ENCODE data around the gene STK24. TPM values are rescaled to one million over a fixed set of nuclear protein-coding genes. Genes with fewer than 3 reads are reported as not detected.
"Not testable (repeated sequence)": the region's sequence is repeated elsewhere in the genome, so short reads cannot be mapped to it uniquely, and the experiment has no call there.

The STK24 gene
- total RNA-seq, 2 donors from 2014 or later, result 73.0 to 90.1 TPM

DNA sequence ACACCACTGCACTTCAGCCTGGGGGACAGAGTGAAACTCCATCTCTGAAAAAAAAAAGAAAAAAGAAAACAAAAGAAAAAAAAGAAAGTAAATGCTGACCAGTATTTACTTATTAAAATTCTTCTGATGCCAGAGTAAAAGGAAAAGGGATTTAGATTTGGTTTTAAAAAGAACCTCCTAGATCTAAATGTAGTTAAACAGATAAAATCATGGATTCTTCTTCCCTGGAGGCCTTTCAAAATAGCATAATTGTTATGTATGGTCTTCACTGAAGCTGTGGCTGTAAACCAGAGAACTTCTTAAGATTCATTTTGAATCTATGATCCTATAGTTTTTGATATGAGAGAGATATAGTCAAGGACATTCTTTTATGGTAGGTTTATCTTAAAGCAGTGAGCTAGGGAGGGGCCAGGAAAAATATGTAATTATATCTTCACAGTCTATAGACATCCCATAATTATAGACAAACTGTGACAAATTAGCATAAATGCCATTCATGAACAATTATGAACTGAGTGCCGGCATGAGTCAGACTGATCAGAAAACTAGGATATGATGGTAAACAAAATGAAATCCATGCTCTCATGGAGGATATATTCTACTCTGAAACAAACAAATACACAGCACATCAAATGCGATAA lies 14.9 kb upstream of the STK24 start:
- no peak overlapping the region for H3K4me3 Mint-ChIP-seq
- H3K4me1 Mint-ChIP-seq (ENCODE audit: low read depth in 2 of 2), result peaks cover 6 to 9% of the 10 kb centered on the region in 2 donors
- no peak overlapping the region for H3K27ac Mint-ChIP-seq
- no peaks in the 10 kb centered on the region for H3K9me3 Mint-ChIP-seq
- DNase-seq (ENCODE audit: low spot score), result no peak
- peaks cover 4% of the 10 kb centered on the region for H3K36me3 Mint-ChIP-seq
- ATAC-seq, result no peak
- peaks cover 20 to 25% of the 10 kb centered on the region in 2 donors for H3K27me3 Mint-ChIP-seq

DNA sequence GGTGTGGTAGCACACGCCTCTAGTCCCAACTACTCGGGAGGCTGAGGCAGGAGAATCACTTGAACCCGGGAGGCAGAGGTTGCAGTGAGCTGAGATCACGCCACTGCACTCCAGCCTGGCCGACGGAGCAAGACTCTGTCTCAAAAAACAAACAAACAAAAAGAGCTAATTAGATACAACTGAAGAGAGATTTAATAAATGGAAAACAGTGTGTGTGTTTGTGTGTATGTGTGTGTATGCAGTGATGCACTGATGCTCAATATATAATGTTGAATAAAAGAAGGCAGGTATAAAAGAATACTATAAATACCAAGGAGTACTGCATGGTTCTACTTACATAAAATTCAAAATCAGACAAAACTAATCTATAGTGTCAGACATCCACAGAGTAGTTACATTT lies 13.6 kb upstream of the STK24 start:
- not testable (repeated sequence) for H3K36me3 Mint-ChIP-seq; ATAC-seq; H3K4me1 Mint-ChIP-seq (ENCODE audit: low read depth in 2 of 2); H3K9me3 Mint-ChIP-seq; H3K4me3 Mint-ChIP-seq; DNase-seq (ENCODE audit: low spot score); H3K27ac Mint-ChIP-seq
- H3K27me3 Mint-ChIP-seq, result peaks cover 20% of the 10 kb centered on the region in 2 donors

DNA sequence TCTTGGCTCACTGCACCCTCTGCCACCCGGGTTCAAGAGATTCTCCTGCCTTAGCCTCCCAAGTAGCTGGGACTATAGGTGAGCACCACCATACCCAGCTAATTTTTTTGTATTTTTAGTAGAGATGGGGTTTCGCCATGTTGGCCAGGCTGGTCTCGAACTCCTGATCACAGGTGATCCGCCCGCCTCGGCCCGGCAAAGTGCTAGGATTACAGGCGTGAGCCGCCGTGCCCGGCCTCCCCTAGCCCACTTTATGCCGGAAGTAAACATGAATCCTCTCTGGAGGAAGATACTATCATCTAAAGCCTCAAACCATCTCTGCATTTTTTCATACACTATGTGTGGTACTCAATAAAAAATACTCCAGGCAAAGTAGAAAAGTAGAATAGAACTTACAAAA lies 12.6 kb upstream of the STK24 start:
- not testable (repeated sequence) for ATAC-seq; H3K27ac Mint-ChIP-seq; DNase-seq (ENCODE audit: low spot score); H3K4me1 Mint-ChIP-seq (ENCODE audit: low read depth in 2 of 2); H3K9me3 Mint-ChIP-seq; H3K36me3 Mint-ChIP-seq; H3K4me3 Mint-ChIP-seq
- peaks cover 20% of the 10 kb centered on the region in 2 donors for H3K27me3 Mint-ChIP-seq

DNA sequence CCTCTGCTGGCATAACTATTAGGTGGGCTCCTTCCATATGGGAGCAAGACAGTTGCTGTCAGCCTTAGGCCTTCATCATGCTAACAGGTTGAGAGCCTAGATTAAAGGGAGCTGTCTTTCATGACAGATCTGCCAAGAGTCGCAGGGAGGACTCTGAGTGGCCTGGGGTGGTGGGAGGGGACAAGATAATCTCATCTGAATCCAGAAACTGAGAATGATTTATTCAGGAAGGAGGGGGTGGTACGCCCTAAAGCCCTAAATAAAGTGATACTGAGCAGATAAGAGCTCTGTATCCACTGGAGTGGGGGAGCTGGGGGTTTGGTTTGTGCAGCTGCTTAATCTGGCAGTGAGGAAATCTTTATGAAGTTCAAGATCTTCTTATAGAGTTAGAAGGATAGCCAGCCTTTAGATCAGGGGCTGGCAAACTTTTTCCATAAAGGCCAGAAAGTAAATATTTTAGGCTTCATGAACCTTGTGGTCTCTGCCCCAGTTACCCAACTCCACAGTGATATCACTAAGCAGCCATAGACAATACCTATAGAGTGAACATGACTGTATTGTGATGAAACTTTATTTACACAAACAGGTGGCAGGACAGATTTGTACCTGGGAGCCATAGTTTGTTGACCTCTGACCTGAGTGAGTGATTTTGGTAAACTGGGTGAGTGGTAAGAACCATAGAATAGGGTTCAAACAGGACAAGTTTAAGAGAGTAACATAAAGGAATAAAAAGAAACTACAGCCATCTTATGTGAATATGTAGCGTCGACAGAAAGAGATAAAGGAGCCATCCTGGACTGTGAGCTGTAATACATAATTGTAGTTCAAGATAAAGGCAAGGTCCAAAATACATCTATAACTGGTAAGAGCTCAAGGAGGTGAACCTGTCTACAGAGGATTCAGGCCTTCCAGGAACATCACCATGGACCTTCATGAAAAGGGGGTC lies 9.8 kb upstream of the STK24 start:
- H3K27me3 Mint-ChIP-seq, result peaks cover 7 to 10% of the 10 kb centered on the region in 2 donors
- ATAC-seq, result no peak
- H3K36me3 Mint-ChIP-seq, result peaks cover 4% of the 10 kb centered on the region
- no peak overlapping the region for H3K27ac Mint-ChIP-seq
- H3K4me1 Mint-ChIP-seq (ENCODE audit: low read depth in 2 of 2), result no peaks in the 10 kb centered on the region
- no peak for DNase-seq (ENCODE audit: low spot score)
- no peak overlapping the region for H3K4me3 Mint-ChIP-seq
- no peaks in the 10 kb centered on the region for H3K9me3 Mint-ChIP-seq

DNA sequence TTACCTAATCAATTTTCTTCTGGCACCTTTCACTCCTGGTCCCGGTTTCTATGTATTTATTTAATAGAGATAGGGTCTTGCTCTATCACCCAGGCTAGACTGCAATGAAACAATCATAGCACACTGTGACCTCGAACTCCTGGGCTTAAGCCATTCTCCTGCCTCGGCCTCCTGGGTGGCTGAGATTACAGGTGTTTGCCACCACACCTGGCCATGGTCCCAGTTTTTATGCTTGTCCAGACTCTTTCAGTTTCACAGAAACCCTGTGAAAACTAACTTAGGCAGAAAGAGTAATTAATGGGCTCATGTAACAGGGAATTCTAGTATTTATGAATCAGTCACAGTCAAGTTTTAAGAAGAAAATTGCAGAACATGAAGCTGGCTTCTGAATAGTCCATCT lies 9.0 kb upstream of the STK24 start:
- Mint-ChIP-seq H3K9me3 (no peaks in the 10 kb centered on the region), H3K27ac (no peak overlapping the region), H3K4me1 (ENCODE audit: low read depth in 2 of 2) (no peaks in the 10 kb centered on the region), H3K36me3 (peaks cover 4% of the 10 kb centered on the region), H3K4me3 (no peak overlapping the region), H3K27me3 (peaks cover 7 to 10% of the 10 kb centered on the region in 2 donors)
- DNase-seq (ENCODE audit: low spot score) (no peak), ATAC-seq (no peak)

DNA sequence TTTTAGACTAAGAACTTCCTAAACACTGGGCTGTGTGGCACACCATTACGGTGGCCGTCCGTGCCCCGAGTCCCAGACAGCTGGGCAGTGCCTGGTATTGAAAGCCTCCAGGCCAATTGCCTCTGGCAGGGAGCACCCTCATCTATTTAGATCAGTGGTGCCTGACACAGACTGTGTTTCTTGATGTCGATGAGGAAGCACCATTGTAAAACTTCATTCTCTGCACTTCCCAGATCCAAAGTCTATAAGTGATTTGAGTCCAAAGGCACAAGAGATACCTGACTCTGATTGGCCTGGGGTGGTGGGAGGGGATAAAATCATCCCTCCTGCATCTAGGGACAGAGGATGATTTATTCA lies 8.5 kb upstream of the STK24 start:
- peaks cover 4% of the 10 kb centered on the region for H3K36me3 Mint-ChIP-seq
- DNase-seq (ENCODE audit: low spot score) (no peak), ATAC-seq (no peak)
- H3K4me3 Mint-ChIP-seq, result no peak overlapping the region
- no peaks in the 10 kb centered on the region for H3K4me1 Mint-ChIP-seq (ENCODE audit: low read depth in 2 of 2)
- no peaks in the 10 kb centered on the region for H3K9me3 Mint-ChIP-seq
- peaks cover 7 to 9% of the 10 kb centered on the region in 2 donors for H3K27me3 Mint-ChIP-seq
- no peak overlapping the region for H3K27ac Mint-ChIP-seq

DNA sequence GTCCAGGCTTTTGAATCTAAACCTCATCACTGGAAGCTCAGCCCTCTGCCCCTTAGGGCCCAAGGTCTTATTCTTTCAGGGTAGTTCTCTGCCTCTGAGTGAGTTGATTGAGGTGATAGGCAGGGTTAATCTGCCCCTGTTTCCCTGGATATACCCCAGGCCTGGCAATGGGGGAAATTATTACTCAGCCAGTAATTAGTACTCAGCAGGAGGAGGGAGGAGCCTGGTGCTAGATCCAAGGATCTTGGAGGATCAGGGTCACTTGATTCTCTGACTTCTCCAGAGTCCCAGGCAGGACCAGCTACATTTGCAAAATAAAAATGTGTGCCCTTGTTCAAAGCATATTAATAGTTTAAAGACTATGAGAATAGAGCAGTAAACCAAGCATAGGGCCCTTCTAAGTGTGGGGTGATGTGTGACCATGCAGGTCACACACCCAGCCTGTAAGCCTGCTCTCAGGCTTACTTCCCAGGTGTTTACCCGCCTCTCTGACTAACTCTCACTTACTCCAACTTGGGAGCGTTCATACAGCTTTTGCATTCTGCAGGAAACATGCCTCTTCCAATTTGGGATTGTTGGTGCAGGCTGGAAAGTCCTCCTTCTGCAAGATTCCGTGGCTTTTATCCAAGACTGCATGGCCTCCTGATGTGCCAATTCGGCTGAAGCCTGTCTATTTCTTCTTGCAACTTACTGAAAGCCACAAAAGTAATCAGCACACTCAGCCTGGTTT lies 7.9 kb upstream of the STK24 start:
- DNase-seq (ENCODE audit: low spot score), result no peak
- no peak overlapping the region for H3K4me3 Mint-ChIP-seq
- H3K4me1 Mint-ChIP-seq (ENCODE audit: low read depth in 2 of 2), result peaks cover 0 to 1% of the 10 kb centered on the region in 2 donors
- peaks cover 4 to 5% of the 10 kb centered on the region in 2 donors for H3K27me3 Mint-ChIP-seq
- no peaks in the 10 kb centered on the region for H3K9me3 Mint-ChIP-seq
- H3K27ac Mint-ChIP-seq, result no peak overlapping the region
- ATAC-seq, result no peak
- peaks cover 2% of the 10 kb centered on the region for H3K36me3 Mint-ChIP-seq

DNA sequence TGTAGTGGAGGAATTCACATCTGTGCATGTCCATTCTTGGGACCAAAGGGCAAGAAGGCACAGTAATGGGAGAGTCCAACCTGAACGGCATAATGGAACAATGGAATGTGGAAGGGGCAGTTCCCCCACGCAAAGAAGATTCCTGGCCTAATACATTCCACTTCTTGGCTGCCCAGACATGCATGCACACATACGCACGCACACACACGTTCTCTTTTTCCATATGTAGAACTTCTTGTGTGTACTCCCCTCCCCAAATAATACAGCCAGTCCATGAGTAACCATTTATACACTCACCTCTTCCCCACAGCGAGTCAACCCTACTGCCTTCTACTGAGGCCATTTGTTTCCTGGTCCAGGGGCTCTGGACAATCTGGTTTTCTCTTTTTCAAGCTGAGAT lies 6.0 kb upstream of the STK24 start:
- Mint-ChIP-seq H3K4me1 (ENCODE audit: low read depth in 2 of 2) (peaks cover 0 to 6% of the 10 kb centered on the region in 2 donors), H3K27ac (no peak overlapping the region), H3K4me3 (no peak overlapping the region), H3K36me3 (no peaks in the 10 kb centered on the region), H3K27me3 (no peaks in the 10 kb centered on the region), H3K9me3 (no peaks in the 10 kb centered on the region)
- ATAC-seq (no peak), DNase-seq (ENCODE audit: low spot score) (no peak)

DNA sequence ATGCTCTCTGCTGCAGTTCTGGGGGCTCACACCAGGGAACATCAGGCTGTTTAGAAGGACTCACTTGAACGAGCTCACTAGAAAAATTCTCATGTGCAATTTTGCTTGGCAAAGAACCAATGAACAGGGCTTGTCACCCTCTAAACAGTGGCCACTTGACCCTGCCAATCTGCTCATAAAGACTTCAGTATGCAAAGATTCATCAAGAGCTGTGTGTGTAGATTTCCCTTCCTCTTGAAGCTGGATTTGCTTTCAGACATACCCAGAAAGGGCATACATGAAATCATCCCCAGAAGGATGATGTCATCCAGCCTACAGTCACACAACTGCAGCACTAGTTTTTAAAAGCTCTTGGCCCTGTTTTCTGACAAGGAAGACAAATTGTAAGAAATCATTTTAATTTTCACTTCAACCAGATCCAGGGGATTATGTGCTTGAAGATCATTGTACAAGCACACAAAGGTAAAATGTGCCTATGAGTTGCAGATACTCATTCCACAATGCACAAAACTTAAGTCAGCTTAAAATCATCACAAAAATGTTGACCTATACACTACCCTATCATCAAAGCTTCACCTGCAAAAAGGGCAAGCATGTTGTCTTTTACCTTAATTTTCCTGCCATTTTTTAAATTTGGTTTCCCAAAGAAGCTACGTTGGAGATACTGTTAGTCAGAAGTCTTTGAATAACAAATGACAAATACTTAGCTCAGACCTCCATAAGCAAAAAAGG lies 5.2 kb upstream of the STK24 start:
- no peaks in the 10 kb centered on the region for H3K27me3 Mint-ChIP-seq
- ATAC-seq, result no peak
- H3K27ac Mint-ChIP-seq, result no peak overlapping the region
- DNase-seq (ENCODE audit: low spot score), result no peak
- H3K4me3 Mint-ChIP-seq, result no peak overlapping the region
- H3K4me1 Mint-ChIP-seq (ENCODE audit: low read depth in 2 of 2), result peaks cover 4 to 11% of the 10 kb centered on the region in 2 donors
- H3K9me3 Mint-ChIP-seq, result no peaks in the 10 kb centered on the region
- no peaks in the 10 kb centered on the region for H3K36me3 Mint-ChIP-seq

DNA sequence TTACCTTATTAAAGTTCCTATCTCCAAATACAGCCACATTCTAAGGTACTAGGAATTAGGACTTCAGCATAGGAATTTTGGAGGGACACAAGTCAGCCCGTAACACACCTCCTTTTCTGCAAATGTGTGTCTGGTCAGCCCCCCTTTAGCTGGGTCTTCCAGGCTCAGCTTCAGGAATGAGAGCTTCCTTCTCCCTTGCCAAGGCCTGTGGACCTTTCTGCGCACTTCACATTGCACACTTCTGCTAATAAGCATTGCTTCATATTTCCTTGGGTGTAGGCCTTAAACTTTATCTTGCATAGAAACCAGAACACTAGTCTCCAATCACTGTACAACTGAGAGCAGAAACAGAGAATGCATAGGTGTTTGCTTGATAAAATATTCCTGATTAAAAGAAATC lies 4.5 kb upstream of the STK24 start:
- Mint-ChIP-seq H3K36me3 (no peaks in the 10 kb centered on the region), H3K9me3 (no peaks in the 10 kb centered on the region), H3K27ac (no peak overlapping the region), H3K4me3 (no peak overlapping the region), H3K27me3 (no peaks in the 10 kb centered on the region), H3K4me1 (ENCODE audit: low read depth in 2 of 2) (peaks cover 4 to 11% of the 10 kb centered on the region in 2 donors)
- no peak for DNase-seq (ENCODE audit: low spot score)
- no peak for ATAC-seq

DNA sequence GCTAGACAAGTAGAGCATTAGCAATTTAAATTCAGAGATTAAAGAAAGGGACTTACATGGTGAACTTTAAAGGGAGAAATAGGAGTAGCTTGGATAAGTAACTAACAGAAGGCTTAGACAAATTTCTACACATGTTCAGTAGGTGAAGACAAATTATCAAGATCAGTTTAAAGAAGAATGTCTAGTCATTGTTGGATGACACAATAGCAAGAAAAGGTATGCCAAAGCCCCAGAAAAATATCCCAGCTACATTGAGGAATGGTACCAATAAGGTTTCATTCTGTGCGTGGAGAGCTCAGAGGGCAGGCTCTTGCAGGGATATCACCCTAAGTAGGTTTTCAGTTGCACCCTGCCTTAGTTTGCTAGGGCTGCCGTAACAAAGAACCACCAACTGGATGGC lies 3.5 kb upstream of the STK24 start:
- Mint-ChIP-seq H3K27ac (no peak overlapping the region), H3K9me3 (no peaks in the 10 kb centered on the region), H3K36me3 (no peaks in the 10 kb centered on the region), H3K4me1 (ENCODE audit: low read depth in 2 of 2) (peaks cover 9 to 14% of the 10 kb centered on the region in 2 donors), H3K27me3 (no peaks in the 10 kb centered on the region), H3K4me3 (no peak overlapping the region)
- ATAC-seq (no peak), DNase-seq (ENCODE audit: low spot score) (no peak)

DNA sequence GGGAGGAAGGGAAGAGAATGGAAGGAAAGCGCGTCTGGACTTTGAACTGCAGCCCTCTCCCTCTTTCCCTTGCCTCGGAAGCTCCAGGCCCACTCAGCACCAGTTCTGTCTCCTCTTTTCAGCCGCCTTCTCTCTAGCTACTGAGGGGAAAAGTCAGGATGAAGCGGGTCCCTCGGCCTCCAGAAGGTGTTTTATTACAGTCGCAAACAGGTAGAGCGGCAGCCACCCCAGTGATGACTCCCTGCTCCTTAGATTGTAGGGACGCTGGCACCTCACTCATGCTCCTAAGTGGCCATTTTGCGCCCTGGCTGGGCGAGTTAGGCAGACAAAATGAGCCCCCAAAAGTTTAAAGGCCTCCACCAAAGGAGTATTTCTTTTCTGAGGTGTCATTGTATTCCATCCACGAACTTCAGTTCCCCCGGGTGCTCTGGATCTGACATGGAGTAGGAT lies 954 bp upstream of the STK24 start:
- Mint-ChIP-seq H3K27ac (peak overlapping the region; percentile 86 to 90), H3K4me1 (ENCODE audit: low read depth in 2 of 2) (peaks cover 25 to 34% of the 10 kb centered on the region in 2 donors), H3K4me3 (peak overlapping the region; percentile 88), H3K36me3 (no peaks in the 10 kb centered on the region), H3K27me3 (no peaks in the 10 kb centered on the region), H3K9me3 (no peaks in the 10 kb centered on the region)
- no peak for DNase-seq (ENCODE audit: low spot score)
- ATAC-seq, result no peak

DNA sequence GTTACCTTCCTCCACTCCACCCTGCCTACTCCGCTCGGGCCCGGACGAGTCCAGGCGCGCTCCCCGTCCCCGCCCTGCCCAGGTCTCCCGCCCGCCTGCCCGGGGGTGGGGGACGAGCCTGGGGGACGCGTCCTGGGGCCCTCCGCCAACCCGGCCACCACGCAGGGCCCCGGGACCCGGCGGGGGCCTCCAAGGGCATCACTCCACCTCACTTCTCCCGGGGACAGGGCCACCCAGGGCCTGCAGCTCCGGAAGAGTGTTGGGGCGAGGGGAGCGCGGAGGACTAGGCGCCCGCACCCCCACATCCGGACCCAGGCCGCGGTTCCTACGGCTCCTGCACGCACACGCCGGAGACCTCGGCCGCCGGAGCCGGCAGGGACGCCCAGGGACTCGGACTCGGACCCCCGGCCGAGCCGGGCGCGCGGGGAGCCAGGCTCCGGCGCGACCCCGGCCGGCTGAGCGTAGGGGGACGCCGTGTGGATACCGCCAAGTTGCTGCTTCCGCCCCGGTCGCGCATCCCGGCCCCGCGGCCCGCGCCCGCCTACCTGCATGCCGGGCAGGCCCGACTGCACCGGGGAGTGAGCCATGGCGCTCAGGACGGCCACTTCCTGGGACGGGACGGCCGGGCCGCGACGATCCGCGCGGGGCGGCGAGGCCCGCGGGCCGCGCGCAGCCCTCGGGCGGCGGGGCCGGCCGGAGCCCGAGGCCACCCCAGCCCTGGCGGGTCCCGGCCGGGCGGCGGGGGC lies 534 bp downstream of the STK24 start:
- Mint-ChIP-seq H3K9me3 (no peaks in the 10 kb centered on the region), H3K27me3 (no peaks in the 10 kb centered on the region), H3K36me3 (no peaks in the 10 kb centered on the region), H3K4me1 (ENCODE audit: low read depth in 2 of 2) (peaks cover 37 to 49% of the 10 kb centered on the region in 2 donors), H3K27ac (peak overlapping the region; percentile 86 to 91), H3K4me3 (peak overlapping the region; percentile 90)
- ATAC-seq (peak; percentile 60 to 68), DNase-seq (ENCODE audit: low spot score) (peak; percentile 70)

Measured in natural killer cell treated with Interleukin-12 subunit alpha and Interleukin-12 subunit beta and Interleukin-15 and Interleukin-18, amount 100 ng/mL, for 72 hours (primary cell).